ENCODE measurements around the gene BMF.

DNA sequence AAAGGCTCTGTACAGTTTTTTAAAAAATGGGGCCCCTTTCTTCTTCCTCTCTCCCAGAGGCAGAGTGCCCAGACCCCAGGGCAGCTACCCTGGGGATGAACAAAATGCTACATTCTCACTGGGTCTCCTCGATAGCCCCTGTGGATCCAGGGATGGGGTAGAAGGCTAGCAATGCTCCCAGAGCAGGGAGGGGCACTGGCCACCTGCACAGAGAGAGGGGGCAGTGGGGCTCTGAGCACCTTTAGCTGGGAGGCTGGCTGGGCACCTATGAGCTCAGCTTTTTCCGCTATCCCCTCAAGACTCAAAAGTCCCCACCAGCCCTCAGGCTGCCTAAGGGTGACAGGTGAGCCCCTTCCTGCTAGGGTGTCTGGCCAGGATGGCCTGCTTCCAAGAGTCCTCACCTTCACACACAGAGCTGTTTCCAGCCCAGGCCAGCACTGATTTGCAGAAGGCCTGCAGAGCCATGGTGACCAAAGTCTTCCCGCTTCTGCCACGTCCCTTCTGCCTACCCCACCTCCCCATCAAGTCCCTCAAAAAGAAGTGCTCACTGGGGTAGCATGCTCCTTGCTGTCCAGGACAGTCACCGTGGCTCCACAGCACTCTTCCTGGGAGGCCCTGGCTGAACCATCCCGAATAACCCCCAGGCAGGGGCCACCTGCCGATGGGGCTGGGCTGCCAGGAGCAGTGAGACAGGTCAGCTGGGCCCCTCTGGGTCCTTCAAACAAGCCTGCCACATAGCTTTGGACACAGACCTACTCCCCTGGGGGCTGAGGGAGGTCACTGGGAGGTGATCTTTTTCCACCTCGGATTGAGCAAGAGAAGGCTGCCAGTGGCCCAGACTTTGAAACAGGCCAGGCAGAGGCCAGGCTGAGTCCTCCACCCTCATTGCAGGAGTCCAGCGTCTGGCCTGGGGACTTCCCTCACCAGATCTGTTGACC lies 20.4 kb downstream of the BMF start:
- TF ChIP-seq, protein P1, sequence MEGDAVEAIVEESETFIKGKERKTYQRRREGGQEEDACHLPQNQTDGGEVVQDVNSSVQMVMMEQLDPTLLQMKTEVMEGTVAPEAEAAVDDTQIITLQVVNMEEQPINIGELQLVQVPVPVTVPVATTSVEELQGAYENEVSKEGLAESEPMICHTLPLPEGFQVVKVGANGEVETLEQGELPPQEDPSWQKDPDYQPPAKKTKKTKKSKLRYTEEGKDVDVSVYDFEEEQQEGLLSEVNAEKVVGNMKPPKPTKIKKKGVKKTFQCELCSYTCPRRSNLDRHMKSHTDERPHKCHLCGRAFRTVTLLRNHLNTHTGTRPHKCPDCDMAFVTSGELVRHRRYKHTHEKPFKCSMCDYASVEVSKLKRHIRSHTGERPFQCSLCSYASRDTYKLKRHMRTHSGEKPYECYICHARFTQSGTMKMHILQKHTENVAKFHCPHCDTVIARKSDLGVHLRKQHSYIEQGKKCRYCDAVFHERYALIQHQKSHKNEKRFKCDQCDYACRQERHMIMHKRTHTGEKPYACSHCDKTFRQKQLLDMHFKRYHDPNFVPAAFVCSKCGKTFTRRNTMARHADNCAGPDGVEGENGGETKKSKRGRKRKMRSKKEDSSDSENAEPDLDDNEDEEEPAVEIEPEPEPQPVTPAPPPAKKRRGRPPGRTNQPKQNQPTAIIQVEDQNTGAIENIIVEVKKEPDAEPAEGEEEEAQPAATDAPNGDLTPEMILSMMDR (IDR thresholded peaks at IDR 0.05; ENCODE audit: insufficient read depth, low read length) = no peak
- no peak for TF ChIP-seq POLR2AphosphoS5 (IDR thresholded peaks at IDR 0.05; ENCODE audit: low read depth)
- no peak for TF ChIP-seq REST (IDR thresholded peaks at IDR 0.05; ENCODE audit: insufficient replicate concordance, low read depth)
- TF ChIP-seq SPI1 (IDR thresholded peaks at IDR 0.05; ENCODE audit: borderline replicate concordance, low read depth) = no peak
